GM19023 (cell line): ENCODE data around the gene MAP1LC3B2.

Experiments used
- ATAC-seq: cut with Tn5 transposase; IDR thresholded peaks from one replicate; pipeline ENCODE4 v1.9.1; 2021; ENCODE audit warnings: mild to moderate bottlenecking, moderate library complexity; ENCODE audit not compliant: unreplicated experiment

Gene MAP1LC3B2

GRCh38 chr12:116559162-116559935, at the start of gene MAP1LC3B2:
Gene MAP1LC3B2, plus strand, starts transcription at chr12:116559381. Its CDS starts 16,562 bp downstream, at chr12:116575943.
- ATAC-seq, result peak; percentile 82

- ATAC-seq, result no peak
Measured at GRCh38 chr12:116513944-116514343, 45.2 kb upstream of the MAP1LC3B2 start.

DNA sequence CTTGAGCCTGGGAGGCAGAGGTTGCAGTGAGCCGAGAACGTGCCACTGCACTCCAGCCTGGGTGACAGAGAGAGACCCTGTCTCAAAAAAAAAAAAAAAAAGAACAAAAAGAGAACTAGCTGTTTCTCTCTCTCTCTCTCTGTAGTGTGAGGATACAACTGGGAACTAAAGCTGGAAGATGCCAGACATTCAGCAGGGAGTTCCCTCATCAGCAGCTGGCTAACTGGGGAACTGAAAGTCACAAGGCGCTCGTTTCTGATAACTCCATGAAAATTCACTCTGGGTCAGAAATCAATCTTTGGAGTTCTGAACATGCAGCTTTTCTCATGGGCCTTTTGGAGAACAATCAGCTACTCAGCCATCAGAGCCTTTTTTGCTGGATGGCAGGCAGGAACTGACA, 43.5 kb upstream of the MAP1LC3B2 start:
- ATAC-seq, result no peak

DNA sequence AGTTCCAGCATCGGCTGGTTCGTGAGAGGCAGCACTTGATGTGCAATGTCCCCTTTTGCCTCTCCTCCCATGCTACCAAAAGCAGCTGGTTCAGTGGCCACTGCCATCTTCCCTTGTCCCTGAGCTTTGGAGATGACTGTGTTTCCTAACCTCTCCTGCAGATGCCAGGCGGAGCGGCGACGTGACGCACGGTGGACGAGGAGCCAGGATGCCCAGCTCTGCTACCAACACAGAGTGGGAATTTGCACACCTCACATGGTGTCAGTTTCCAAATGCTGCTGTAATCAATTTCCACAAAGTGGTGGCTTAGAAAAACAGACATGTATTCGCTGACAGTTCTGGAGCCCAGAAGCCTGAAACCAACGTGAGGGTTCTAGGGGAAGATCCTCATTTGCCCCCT, 42.5 kb upstream of the MAP1LC3B2 start:
- ATAC-seq, result no peak

GRCh38 chr12:116517431-116518045, 41.6 kb upstream of the MAP1LC3B2 start:
- ATAC-seq, result no peak

DNA sequence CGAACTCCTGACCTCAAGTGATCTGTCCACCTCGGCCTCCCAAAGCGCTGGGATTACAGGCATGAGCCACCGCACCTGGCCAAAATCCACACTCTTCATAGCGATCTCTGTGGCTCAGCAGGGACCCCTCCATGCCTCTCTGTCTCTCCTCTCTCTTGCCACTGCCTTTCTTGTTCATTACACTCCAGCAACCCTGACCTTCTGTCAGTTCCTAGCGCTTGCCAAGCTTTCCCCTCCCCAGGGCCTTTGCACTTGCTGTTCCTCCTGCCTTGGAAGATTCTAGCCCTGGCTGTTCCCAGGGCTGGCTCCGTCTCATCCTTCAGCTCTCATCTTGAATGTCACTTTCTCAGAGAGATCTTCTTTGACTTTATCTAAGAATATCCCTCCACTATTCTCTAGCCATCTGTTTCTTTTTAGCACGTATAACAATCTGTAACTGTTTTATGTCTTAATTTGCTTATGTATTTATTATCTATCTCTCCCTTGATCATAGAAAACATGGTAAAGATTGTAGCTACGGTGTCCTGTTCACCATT, 38.9 kb upstream of the MAP1LC3B2 start:
- no peak for ATAC-seq

DNA sequence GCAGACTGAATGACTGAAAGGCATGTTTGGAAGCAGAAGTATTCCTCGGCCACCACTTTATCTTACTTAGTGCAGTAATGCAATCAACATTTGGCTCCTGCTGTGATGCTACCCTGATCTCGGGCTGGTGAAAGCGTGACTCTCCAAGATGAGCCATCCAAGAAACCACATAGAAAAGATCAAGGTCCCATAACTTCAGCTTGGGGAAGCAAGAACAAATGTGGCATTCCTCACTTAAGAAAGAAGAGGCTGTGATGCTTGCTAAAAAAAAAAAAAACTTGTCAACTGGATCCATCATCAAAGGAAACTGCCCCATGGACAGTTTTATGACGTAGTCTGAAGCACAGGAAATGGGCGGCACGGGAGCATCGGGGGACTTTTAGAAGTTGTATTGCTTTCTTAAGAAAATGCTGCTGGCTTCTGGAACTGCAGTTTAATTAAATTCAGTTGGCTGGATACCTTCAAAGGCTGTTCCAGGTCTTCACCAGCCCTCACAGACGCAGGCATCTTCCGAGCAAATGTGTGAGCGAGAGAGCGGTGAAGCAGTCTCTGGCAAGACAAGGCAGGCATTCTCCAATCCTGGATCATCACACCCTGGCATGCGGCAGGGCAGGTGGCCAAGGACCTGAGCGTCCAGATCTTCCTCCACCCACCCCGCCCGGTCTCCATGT, 38.2 kb upstream of the MAP1LC3B2 start:
- ATAC-seq, result no peak

DNA sequence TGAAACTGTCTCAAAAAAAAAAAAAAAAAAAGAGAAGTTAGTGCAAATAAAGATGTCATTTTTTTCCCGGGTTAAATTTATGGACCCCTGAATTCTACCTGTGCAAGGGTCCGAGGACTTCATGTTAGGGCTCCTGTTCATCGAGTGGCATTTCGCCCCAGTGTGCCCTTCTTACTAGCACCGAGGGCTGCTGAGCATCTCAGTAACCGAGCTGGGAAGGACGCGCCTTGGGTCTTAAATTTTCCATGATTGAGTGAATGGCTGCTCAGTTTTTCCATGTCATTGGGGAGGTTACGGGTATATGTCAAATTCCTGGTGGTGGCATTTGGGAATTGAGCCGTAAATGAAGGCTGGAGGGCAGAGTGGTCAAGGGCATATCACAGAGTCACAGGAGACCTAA, 34.9 kb upstream of the MAP1LC3B2 start:
- no peak for ATAC-seq

DNA sequence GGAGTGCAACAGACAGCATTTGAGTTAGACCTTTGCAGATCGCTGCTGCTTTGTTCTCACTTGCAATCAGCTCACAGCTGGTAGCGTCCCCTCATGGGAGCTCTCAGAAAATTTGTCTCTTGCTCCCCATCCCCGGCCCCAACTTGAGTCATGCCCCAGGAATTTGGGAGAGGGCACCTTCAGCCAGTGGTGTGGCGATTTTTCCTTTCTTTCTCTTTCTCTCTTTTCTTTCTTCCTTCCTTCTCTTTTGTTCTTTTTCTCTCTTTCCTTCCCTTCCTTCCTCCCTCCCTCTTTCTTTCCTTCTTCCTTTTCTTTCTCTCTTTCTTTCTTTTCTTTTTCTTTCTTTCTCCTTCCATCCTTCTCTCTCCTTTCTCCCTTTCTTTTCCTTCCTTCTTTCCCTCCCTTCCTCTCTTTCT, 34.2 kb upstream of the MAP1LC3B2 start:
- ATAC-seq, result no peak

GRCh38 chr12:116525418-116526001, 33.7 kb upstream of the MAP1LC3B2 start:
- ATAC-seq, result no peak

DNA sequence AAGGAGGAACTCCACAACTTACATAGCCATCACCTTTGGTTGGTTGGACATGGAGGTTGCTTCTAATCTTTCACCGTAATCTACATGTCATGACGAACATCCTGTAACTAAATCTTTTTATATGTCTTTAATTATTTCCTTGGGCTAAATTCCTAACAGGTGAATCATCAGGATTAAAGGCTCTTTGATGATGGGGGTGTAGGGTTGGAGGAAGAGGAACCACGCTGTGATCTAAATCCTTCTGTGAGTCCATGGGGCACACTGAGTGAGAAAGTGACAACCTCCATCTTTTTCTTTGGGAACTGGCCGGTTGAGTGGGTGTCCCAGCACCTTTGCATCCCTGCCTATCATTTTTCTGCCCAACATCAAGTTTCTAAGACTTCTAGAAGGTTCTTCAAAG, 31.1 kb upstream of the MAP1LC3B2 start:
- no peak for ATAC-seq

- no peak for ATAC-seq
Measured at GRCh38 chr12:116528498-116528897, 30.7 kb upstream of the MAP1LC3B2 start.

DNA sequence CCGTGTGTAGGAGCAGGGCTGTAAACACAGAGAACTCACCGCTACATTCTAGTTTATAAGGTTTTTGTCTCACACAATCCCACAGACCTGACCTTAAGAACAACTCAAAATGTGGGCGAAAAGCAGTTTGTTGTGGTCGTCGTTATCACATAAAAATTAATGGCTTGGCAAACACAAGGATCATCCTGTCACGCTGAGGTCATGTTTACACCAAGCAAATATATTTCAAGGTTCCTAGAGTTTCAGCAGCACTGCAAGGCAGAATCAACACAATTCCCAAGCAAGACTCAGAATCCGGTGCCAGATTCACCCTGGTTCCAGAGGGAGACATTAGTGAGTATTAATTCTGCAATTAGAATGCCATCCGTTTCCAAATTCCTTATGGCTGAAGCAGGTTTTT, 30.1 kb upstream of the MAP1LC3B2 start:
- no peak for ATAC-seq

- no peak for ATAC-seq
Measured at GRCh38 chr12:116529686-116530085, 29.5 kb upstream of the MAP1LC3B2 start.

GRCh38 chr12:116532428-116532827, 26.8 kb upstream of the MAP1LC3B2 start:
- no peak for ATAC-seq

GRCh38 chr12:116532986-116533342, 26.2 kb upstream of the MAP1LC3B2 start:
- ATAC-seq, result peak; percentile 10

- peak; percentile 51 for ATAC-seq
Measured at GRCh38 chr12:116533343-116534251, 25.6 kb upstream of the MAP1LC3B2 start.

DNA sequence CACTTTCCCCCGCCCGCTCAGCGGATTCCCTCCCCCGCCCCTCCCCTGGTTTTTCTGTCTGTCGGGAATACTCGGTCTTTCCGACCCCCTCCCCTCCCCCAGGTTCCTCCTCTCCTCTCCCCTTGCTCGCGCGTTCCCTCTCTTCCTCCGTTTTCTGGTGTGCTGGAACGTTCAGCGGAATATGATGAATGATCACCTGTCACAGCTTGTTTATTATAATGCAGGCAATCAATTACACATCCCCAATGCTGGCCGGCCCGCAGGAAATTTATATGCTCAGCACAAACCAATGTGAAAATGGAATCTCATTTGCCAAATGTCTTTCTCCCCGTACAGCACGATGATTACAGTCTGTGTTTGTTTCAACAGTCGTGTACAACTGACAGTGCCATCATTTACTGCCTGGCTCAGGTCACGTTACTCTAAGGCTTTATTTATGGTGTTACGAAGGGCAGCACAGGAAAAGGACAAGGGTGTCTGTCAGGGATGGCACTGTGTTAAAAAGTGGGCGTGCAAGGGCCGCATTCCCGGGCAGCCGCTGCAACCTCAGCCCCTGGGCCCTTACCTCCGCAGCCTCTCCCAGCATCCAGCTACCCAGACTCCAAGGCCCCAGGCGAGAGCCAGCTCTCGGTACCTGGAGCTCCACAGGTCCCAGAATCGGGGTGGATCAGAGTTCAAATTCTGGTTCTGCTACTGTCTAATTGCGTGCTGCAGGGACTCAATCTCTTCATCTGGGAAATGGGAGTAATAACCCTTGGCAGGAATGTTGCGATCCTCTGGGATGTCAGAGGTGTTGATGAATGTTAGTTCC, 24.7 kb upstream of the MAP1LC3B2 start:
- no peak for ATAC-seq

DNA sequence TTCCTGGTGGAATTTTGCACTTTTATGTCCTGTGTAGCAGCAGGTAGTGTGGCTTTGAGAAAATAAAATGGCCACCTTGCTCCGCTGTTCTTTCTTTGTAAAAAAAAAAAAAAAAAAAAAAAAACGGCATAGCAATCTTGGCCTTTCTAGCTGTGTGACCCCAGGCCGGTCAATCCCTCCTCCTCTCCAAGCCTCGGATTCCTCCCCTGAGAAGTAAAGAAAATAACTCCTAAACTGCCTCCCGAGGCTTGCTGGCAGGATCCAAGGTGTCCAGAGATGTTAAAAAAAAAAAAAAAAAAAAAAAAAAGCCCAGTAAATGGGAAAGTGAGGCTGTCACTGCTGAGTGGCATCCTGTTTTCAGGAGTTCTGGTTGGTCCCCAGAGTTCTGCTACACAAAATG, 23.9 kb upstream of the MAP1LC3B2 start:
- ATAC-seq, result no peak
